H9 (cell line): ENCODE measurements around the gene P2RY14. TPM values are rescaled to one million over a fixed set of nuclear protein-coding genes. Genes with fewer than 3 reads are reported as not detected.

Source experiments
- DNase-seq: peaks from one replicate; pipeline ENCODE4 v3.0.0-alpha.2; 2017
- H2AFZ ChIP-seq: one replicate; pipeline ENCODE4 v1.6.1; 2013; ENCODE audit warnings: mild to moderate bottlenecking, low read length, control low read depth, moderate library complexity
- H2AK5ac ChIP-seq: 2 replicates; pipeline ENCODE4 v1.6.1; 2013; ENCODE audit warnings: low read length, control low read depth, mixed read lengths; ENCODE audit not compliant: insufficient read length
- H2BK120ac ChIP-seq: one replicate; pipeline ENCODE4 v1.6.1; 2013; ENCODE audit warnings: low read depth, mild to moderate bottlenecking, low read length, control low read depth, inconsistent platforms; ENCODE audit not compliant: poor library complexity, severe bottlenecking
- H2BK12ac ChIP-seq: 2 replicates; pipeline ENCODE4 v1.6.1; 2013; ENCODE audit warnings: low read length, control low read depth, mixed read lengths, low read depth; ENCODE audit not compliant: insufficient read length
- H2BK15ac ChIP-seq: 2 replicates; pipeline ENCODE4 v1.6.1; 2013; ENCODE audit warnings: low read depth, low read length, control low read depth
- H2BK20ac ChIP-seq: one replicate; pipeline ENCODE4 v1.6.1; 2013; ENCODE audit warnings: low read depth, mild to moderate bottlenecking, low read length, control low read depth, inconsistent platforms; ENCODE audit not compliant: poor library complexity, severe bottlenecking
- H2BK5ac ChIP-seq: 2 replicates; pipeline ENCODE4 v1.6.1; 2013; ENCODE audit warnings: low read length, control low read depth, mixed read lengths; ENCODE audit not compliant: insufficient read length
- H3K14ac ChIP-seq: 2 replicates; pipeline ENCODE4 v1.6.1; 2013; ENCODE audit warnings: low read length, control low read depth; ENCODE audit not compliant: insufficient read depth
- H3K18ac ChIP-seq: 2 replicates; pipeline ENCODE4 v1.6.1; 2013; ENCODE audit warnings: low read depth, mild to moderate bottlenecking, mixed read lengths, low read length, control low read depth; ENCODE audit not compliant: insufficient read length
- H3K23ac ChIP-seq: 2 replicates; pipeline ENCODE4 v1.6.1; 2013; ENCODE audit warnings: low read length, control low read depth, mixed read lengths, low read depth; ENCODE audit not compliant: insufficient read length
- H3K23me2 ChIP-seq: 2 replicates; pipeline ENCODE4 v1.6.1; 2013; ENCODE audit warnings: low read depth, mild to moderate bottlenecking, mixed read lengths, low read length, control low read depth; ENCODE audit not compliant: insufficient read length, poor library complexity, severe bottlenecking
- H3K27ac ChIP-seq: 2 replicates; pipeline ENCODE4 v1.5.1; 2013; ENCODE audit warnings: low read length, control low read depth, mixed read lengths, low read depth; ENCODE audit not compliant: insufficient read length
- H3K27me3 ChIP-seq: 2 replicates; pipeline ENCODE4 v1.6.1; 2013; ENCODE audit warnings: low read length, control low read depth, inconsistent platforms; ENCODE audit not compliant: insufficient read depth
- H3K4ac ChIP-seq: 2 replicates; pipeline ENCODE4 v1.6.1; 2013; ENCODE audit warnings: low read depth, mild to moderate bottlenecking, control low read depth, inconsistent platforms, low read length, moderate library complexity
- H3K4me1 ChIP-seq: 2 replicates; pipeline ENCODE4 v1.6.1; 2013; ENCODE audit warnings: low read length, control low read depth, inconsistent platforms; ENCODE audit not compliant: insufficient read depth
- H3K4me2 ChIP-seq: 2 replicates; pipeline ENCODE4 v1.6.1; 2013; ENCODE audit warnings: low read length, control low read depth, mixed read lengths; ENCODE audit not compliant: insufficient read length, insufficient read depth
- H3K56ac ChIP-seq: 2 replicates; pipeline ENCODE4 v1.6.1; 2013; ENCODE audit warnings: low read depth, mild to moderate bottlenecking, mixed read lengths, low read length, control low read depth; ENCODE audit not compliant: insufficient read length
- H3K79me1 ChIP-seq: 2 replicates; pipeline ENCODE4 v1.6.1; 2013; ENCODE audit warnings: low read depth, mild to moderate bottlenecking, moderate library complexity, low read length, control low read depth, inconsistent platforms; ENCODE audit not compliant: insufficient read depth, poor library complexity, severe bottlenecking
- H3K79me2 ChIP-seq: 2 replicates; pipeline ENCODE4 v1.6.1; 2013; ENCODE audit warnings: low read length, control low read depth, inconsistent platforms; ENCODE audit not compliant: insufficient read depth
- H3K9ac ChIP-seq: 2 replicates; pipeline ENCODE4 v1.6.1; 2013; ENCODE audit warnings: low read length, control low read depth, mixed read lengths; ENCODE audit not compliant: insufficient read length; ENCODE audit errors: extremely low read depth
- H3K9me3 ChIP-seq: one replicate; pipeline ENCODE4 v1.6.1; 2013; ENCODE audit warnings: low read depth, low read length, inconsistent platforms; ENCODE audit not compliant: control insufficient read depth
- H3T11ph ChIP-seq: one replicate; pipeline ENCODE4 v1.6.1; 2013; ENCODE audit warnings: mild to moderate bottlenecking, low read length, control low read depth, inconsistent platforms
- H4K20me1 ChIP-seq: one replicate; pipeline ENCODE4 v1.6.1; 2013; ENCODE audit not compliant: control insufficient read depth, insufficient read length, insufficient read depth
- H4K5ac ChIP-seq: 2 replicates; pipeline ENCODE4 v1.6.1; 2013; ENCODE audit warnings: low read depth, mild to moderate bottlenecking, mixed read lengths, low read length, control low read depth; ENCODE audit not compliant: insufficient read length
- H4K8ac ChIP-seq: replicated peaks from 2 replicates; pipeline ENCODE4 v1.6.1; 2013; ENCODE audit warnings: low read length, control low read depth, mixed read lengths, low read depth; ENCODE audit not compliant: insufficient read length
- H4K91ac ChIP-seq: 2 replicates; pipeline ENCODE4 v1.6.1; 2013; ENCODE audit warnings: low read depth, mild to moderate bottlenecking, moderate library complexity, mixed read lengths, low read length, control low read depth; ENCODE audit not compliant: insufficient read length
- H3K27ac Mint-ChIP-seq, 3 experiments: 2 replicates in 2 of 3; 3 replicates in 1 of 3; pipeline ENCODE4 v1.8.0; 2020 to 2021; ENCODE audit warnings: mixed read lengths in 3 of 3, mild to moderate bottlenecking in 1 of 3, moderate library complexity in 1 of 3
- H3K27me3 Mint-ChIP-seq: 2 replicates; pipeline ENCODE4 v1.8.0; 2021; ENCODE audit warnings: low read depth, mild to moderate bottlenecking, moderate library complexity, mixed read lengths
- H3K36me3 Mint-ChIP-seq, 3 experiments: 2 replicates in 2 of 3; 3 replicates in 1 of 3; pipeline ENCODE4 v1.8.0; 2020 to 2021; ENCODE audit warnings: low read depth in 3 of 3, mixed read lengths in 3 of 3; ENCODE audit not compliant: insufficient read depth in 1 of 3
- H3K4me1 Mint-ChIP-seq, 2 experiments: 2 replicates each; pipeline ENCODE4 v1.8.0; 2020; ENCODE audit warnings: mixed read lengths in 2 of 2
- H3K4me3 Mint-ChIP-seq, 2 experiments: 2 replicates in 1 of 2; 3 replicates in 1 of 2; pipeline ENCODE4 v1.8.0; 2020 to 2021; ENCODE audit warnings: mild to moderate bottlenecking in 2 of 2, mixed read lengths in 2 of 2, moderate library complexity in 1 of 2
- H3K9me3 Mint-ChIP-seq, 2 experiments: 2 replicates in 1 of 2; 3 replicates in 1 of 2; pipeline ENCODE4 v1.8.0; 2020; ENCODE audit warnings: mild to moderate bottlenecking in 2 of 2, mixed read lengths in 2 of 2, moderate library complexity in 1 of 2
- CTCF ChIP-seq: fragments of 200-600 bp; sonication (generic); conservative IDR thresholded peaks from 3 replicates; pipeline ENCODE4 v1.8.0; 2021; ENCODE audit warnings: antibody characterized with exemption, mild to moderate bottlenecking
- WGBS: extraction: QIAGEN DNeasy Blood & Tissue Kit; methylation state at CpG from one replicate; pipeline ENCODE4 v1.1.7; 2013; ENCODE audit warnings: missing lambda C conversion rate, low lambda C conversion rate, mixed read lengths; ENCODE audit not compliant: insufficient read length; ENCODE audit errors: extremely low coverage; 5-methylcytosine and 5-hydroxymethylcytosine counted together
- total RNA-seq: library from RNA; stranded (reverse); gene quantifications from 2 replicates; pipeline ENCODE4 v1.2.1, GENCODE V29; 2021

The P2RY14 gene
- total RNA-seq, 1 experiment from 2014 or later: not detected

- H3K4me2 ChIP-seq: no peak overlapping the region
Measured at GRCh38 chr3:151269631-151270030, 8.7 kb downstream of the P2RY14 start.

More at GRCh38 chr3:151269631-151270030, 8.7 kb downstream of the P2RY14 start:
- Histone ChIP-seq H3K79me2 (no peaks in the 10 kb centered on the region), H3K27ac (no peak overlapping the region), H3K27me3 (no peaks in the 10 kb centered on the region), H3K23ac (no peak overlapping the region), H3K9ac (no peak overlapping the region), H4K91ac (no peak overlapping the region), H3K4ac (no peak overlapping the region), H2BK120ac (no peak overlapping the region), H4K8ac (no peak overlapping the region), H3K14ac (no peak overlapping the region), H2BK5ac (no peak overlapping the region), H2BK20ac (no peak overlapping the region), H3K4me1 (peaks cover 2% of the 10 kb centered on the region; the same call in 1 of the 2 replicates), H3K18ac (no peak overlapping the region), H2AFZ (no peak overlapping the region), H3T11ph (no peak overlapping the region), H2BK12ac (no peak overlapping the region), H3K56ac (no peak overlapping the region), H4K5ac (no peak overlapping the region), H3K9me3 (no peaks in the 10 kb centered on the region), H3K79me1 (no peaks in the 10 kb centered on the region), H4K20me1 (no peaks in the 10 kb centered on the region), H3K23me2 (no peaks in the 10 kb centered on the region), H2BK15ac (no peak overlapping the region), H2AK5ac (no peak overlapping the region)
- peaks cover 15 to 18% of the 10 kb centered on the region in 2 experiments for H3K4me1 Mint-ChIP-seq
- peak overlapping the region in 1 of 3 experiments; percentile 4; a peak in 2 of 7 replicates for H3K27ac Mint-ChIP-seq
- no peaks in the 10 kb centered on the region for H3K27me3 Mint-ChIP-seq
- no peak for DNase-seq
- H3K9me3 Mint-ChIP-seq: no peaks in the 10 kb centered on the region
- TF ChIP-seq CTCF: no peak
- WGBS: 100% methylated on average over 1 of the region's 5 CpGs
- no peak overlapping the region for H3K4me3 Mint-ChIP-seq
- H3K36me3 Mint-ChIP-seq: peaks cover 0 to 7% (median 3%) of the 10 kb centered on the region in 3 experiments; a peak in 3 of 7 replicates
